Stimulated activated CD8-positive, alpha-beta memory T cell treated with anti-CD3 and anti-CD28 coated beads, Interleukin-2, amount 100 ng/mL, for 48 hours (primary cell): Measurements from ENCODE around the gene DHX35.

Experiments
- DNase-seq, 2 donors: peaks; one replicate each; pipeline ENCODE4 v3.0.0-alpha.2; 2020; ENCODE audit warnings: low read depth in 2 of 2

DHX35 gene

GRCh38 chr20:38962044-38962927 lies at the start of gene DHX35:
TSS of gene DHX35 (plus strand) at chr20:38962344. CDS start at chr20:38962368, 24 bp downstream.
- DNase-seq = peak; percentile 97

DNA sequence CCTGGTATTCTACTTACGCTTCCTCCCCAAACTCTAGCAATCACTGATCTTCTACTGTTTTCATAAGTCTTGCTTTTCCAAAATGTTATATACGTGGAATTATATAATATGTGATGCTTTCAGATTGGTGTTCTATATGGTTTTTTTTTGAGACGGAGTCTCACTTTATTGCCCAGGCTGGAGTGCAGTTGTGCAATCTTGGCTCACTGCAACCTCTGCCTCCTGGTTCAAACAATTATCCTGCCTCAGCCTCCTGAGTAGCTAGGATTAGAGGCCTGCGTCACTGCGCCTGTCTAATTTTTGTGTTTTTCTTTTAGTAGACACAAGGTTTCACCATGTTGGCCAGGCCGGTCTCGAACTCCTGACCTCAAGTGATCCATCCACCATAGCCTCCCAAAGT lies 46.8 kb upstream of the DHX35 start:
- DNase-seq = no peak

DNA sequence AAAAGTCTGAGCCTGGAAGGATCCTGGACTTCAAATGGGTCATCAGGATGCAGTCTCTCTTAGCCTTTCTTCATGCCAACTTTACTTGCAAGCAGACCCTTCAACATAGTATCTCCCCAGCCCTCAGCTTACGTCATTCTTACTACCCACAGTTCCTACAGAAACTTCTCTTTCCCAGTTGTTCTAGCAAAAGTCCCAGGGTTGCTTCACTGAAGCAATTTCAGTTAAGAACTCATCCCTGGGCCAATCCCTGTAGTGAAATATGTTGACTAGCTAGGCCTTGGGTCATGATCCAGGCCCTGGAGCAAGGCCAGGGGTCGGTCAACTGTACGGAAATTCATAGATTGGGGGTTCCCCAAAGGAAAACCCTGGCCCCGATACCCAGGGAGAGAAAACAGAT lies 44.5 kb upstream of the DHX35 start:
- no peak for DNase-seq

GRCh38 chr20:38918172-38918571 lies 44.0 kb upstream of the DHX35 start:
- no peak for DNase-seq

DNA sequence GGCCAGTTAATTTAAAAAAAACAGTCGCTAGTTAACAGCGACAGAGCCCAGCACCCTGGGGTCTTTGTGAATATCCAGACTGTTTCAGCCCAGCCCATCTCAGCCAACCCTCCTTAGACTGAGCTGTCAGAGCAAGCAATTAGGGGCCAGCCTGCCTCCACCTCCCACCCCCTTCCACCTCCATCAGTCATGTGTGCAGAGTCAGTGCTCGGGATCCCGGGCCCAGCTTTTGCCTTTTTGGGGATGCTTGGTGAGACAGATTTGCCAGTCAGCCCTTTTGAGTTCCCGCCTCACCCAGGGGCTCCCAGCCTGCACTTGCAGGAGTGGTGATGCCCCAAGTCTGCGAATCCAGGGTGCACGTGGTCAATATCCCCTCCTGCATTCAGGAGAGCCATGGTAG lies 42.5 kb upstream of the DHX35 start:
- DNase-seq = no peak

GRCh38 chr20:38920411-38920810 lies 41.7 kb upstream of the DHX35 start:
- DNase-seq = no peak

- DNase-seq = no peak
These were observed 41.3 kb upstream of the DHX35 start for GRCh38 chr20:38920851-38921250.

- DNase-seq = no peak
These were observed 37.4 kb upstream of the DHX35 start for GRCh38 chr20:38924718-38925117.

- DNase-seq = peak; percentile 94 to 96
These were observed 35.8 kb upstream of the DHX35 start, which contains the start of gene FAM83D for GRCh38 chr20:38926142-38926933. TSS of gene FAM83D (plus strand) at chr20:38926417. CDS start at chr20:38926443, 26 bp downstream.

GRCh38 chr20:38926934-38927616 lies 35.1 kb upstream of the DHX35 start:
- DNase-seq = no peak

GRCh38 chr20:38927902-38928578 lies 34.1 kb upstream of the DHX35 start:
- DNase-seq = no peak

DNA sequence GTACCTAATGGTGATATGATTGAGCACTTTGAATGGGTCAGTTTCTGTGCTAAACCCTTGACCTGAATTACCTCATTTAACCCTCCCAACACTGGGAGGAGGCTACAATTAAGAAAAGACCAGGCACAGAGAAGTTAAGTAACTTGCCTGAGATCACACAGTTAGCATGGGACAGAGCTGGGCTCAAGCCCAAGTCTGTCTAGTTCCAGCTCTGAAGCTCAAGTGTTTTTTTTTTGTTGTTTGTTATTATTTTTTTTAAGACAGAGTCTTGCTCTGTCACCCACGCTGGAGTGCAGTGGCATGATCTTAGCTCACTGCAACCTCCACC lies 31.9 kb upstream of the DHX35 start:
- DNase-seq = no peak

DNA sequence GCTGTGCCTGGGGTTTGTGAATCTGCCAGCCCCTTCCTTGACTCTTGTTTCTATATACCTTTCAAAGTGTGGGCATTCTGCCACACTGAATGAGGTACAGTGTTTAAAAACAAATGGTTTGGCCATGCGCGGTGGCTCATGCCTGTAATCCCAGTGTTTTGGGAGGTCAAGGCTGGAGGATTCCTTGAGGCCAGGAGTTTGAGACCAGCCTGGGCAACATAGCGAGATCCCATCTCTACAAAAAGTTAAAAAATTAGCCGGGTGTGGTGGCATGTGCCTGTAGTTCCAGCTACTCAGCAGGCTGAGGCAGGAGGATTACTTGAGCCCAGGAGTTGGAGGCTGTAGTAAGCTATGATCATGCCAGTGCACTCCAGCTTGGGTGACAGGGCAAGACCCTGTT lies 30.2 kb upstream of the DHX35 start:
- no peak for DNase-seq

- no peak for DNase-seq
These were observed 29.6 kb upstream of the DHX35 start for GRCh38 chr20:38932457-38933120.

- no peak for DNase-seq
These were observed 27.6 kb upstream of the DHX35 start for GRCh38 chr20:38934530-38934929.

DNA sequence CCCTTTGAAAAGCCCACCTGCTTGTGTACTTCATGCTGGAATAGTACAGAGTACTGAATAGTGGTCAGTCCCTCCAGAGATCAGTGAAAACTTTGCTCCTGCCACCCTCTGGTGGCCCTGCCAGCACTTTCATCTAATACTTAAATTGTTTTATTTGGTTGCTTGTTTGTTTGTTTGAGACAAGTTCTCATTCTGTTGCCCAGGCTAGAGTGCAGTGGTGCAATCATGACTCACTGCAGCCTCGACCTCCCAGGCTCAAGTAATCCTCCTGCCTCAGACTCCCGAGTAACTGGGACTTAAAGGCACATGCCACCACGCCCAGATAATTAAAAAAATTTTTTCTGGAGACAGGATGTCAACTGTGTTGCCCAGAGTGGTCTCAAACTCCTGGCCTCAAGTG lies 26.9 kb upstream of the DHX35 start:
- DNase-seq = no peak

- DNase-seq = no peak
These were observed 26.2 kb upstream of the DHX35 start for GRCh38 chr20:38935967-38936407.

GRCh38 chr20:38937000-38937399 lies 25.1 kb upstream of the DHX35 start:
- DNase-seq = no peak

GRCh38 chr20:38937978-38938473 lies 24.1 kb upstream of the DHX35 start:
- DNase-seq = no peak

- DNase-seq = no peak
These were observed 22.5 kb upstream of the DHX35 start for GRCh38 chr20:38939686-38940085.

DNA sequence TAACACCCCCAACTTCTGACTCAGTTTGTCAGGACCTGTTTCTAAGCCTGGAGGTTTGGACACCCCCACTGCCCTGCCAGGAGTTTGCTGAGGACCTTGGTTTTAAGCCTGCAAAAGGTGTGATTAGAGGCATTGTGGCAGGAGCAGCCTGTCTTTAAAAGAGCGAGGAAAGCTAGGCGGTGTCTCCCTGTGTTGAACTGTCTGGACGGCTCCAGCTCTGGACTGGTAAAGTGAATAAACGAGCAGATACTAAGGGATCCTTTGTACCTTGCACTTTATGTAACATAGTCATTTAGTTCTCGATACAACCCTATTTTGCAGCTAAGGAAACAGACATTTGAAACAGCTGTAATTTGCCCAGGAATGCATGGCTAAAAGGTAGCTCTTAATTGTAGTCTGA lies 21.5 kb upstream of the DHX35 start:
- no peak for DNase-seq
